Gastrocnemius medialis (tissue), 4 donors: Measurements from ENCODE around the gene OR2A25. TPM values are rescaled to one million over a fixed set of nuclear protein-coding genes. Genes with fewer than 3 reads are reported as not detected.
A peak's percentile ranks its signal among the peaks of the same experiment; 100 is the strongest.

Experiments used
- ATAC-seq, 2 donors: fragments of 150-250 bp; one replicate each; pipeline ENCODE4 v1.9.1; 2016
- DNase-seq, 2 donors: peaks; one replicate each; pipeline ENCODE4 v3.0.0-alpha.2; 2019
- H3K27ac ChIP-seq, 4 donors: fragments of 200-600 bp; sonication (generic); 1 replicate in 1 of 4; 2 replicates in 3 of 4; pipeline ENCODE4 v1.5.1; 2016 to 2018; ENCODE audit warnings: mild to moderate bottlenecking in 2 of 4, moderate library complexity in 1 of 4
- H3K27me3 ChIP-seq, 3 donors: fragments of 200-600 bp; sonication (generic) in 2 of 3; 1 replicate in 1 of 3; 2 replicates in 2 of 3; pipeline versions ENCODE4 v1.5.1 to v1.6.0; 2016 to 2019; ENCODE audit warnings: mild to moderate bottlenecking in 1 of 3, moderate library complexity in 1 of 3
- H3K36me3 ChIP-seq, 2 donors: fragments of 200-600 bp; sonication (generic) in 1 of 2; one replicate each; pipeline ENCODE4 v1.5.1; 2017 to 2018
- H3K4me1 ChIP-seq, 2 donors: fragments of 200-600 bp; sonication (generic) in 1 of 2; one replicate each; pipeline ENCODE4 v1.5.1; 2016 to 2017; ENCODE audit warnings: mild to moderate bottlenecking in 2 of 2
- H3K4me3 ChIP-seq, 4 donors: fragments of 200-600 bp; sonication (generic) in 3 of 4; 1 replicate in 1 of 4; 2 replicates in 3 of 4; pipeline ENCODE4 v1.5.1; 2016 to 2019; ENCODE audit warnings: mild to moderate bottlenecking in 2 of 4
- H3K9me3 ChIP-seq, 3 donors: fragments of 200-600 bp; sonication (generic) in 2 of 3; 1 replicate in 1 of 3; 2 replicates in 2 of 3; pipeline ENCODE4 v1.5.1; 2016 to 2019
- POLR2A ChIP-seq, 2 donors: fragments of 450-650 bp; IDR thresholded peaks; one replicate each; pipeline ENCODE4 v1.6.1; 2017; ENCODE audit warnings: antibody characterized with exemption in 2 of 2, mild to moderate bottlenecking in 2 of 2, moderate library complexity in 2 of 2
- in situ Hi-C, 4 donors: fragments of 200-750 bp; cut with MboI; loops; one replicate each; pipeline versions ENCODE4 v1.15.0 to v1.8.0; 2017; ENCODE audit warnings: low sequenced_read_pairs in 4 of 4
- intact Hi-C: fragments of 100-400 bp; cut with DNase I; formaldehyde crosslinking; loops from one replicate; pipeline ENCODE4 v1.15.1; 2023; ENCODE audit warnings: low total_unique reads
- total RNA-seq, 4 donors: library from RNA; depleted of rRNA; stranded (reverse); fragments of >200 nt; gene quantifications; one replicate each; pipeline versions ENCODE4 v1.1.0 to v1.2.3, GENCODE V29; 2016
- TF ChIP-seq, protein P1 (sequence below), 5 experiments: fragments of 450-650 bp in 3 of 5; fragments of 200-600 bp in 2 of 5; sonication (generic) in 2 of 5; IDR thresholded peaks in 4 of 5; conservative IDR thresholded peaks in 1 of 5; 1 replicate in 4 of 5; 2 replicates in 1 of 5; pipeline ENCODE4 v1.5.1; 2016 to 2019; ENCODE audit warnings: antibody characterized with exemption in 5 of 5, mild to moderate bottlenecking in 3 of 5, moderate library complexity in 3 of 5

OR2A25 gene
- total RNA-seq, 4 donors from 2014 or later = not detected

DNA sequence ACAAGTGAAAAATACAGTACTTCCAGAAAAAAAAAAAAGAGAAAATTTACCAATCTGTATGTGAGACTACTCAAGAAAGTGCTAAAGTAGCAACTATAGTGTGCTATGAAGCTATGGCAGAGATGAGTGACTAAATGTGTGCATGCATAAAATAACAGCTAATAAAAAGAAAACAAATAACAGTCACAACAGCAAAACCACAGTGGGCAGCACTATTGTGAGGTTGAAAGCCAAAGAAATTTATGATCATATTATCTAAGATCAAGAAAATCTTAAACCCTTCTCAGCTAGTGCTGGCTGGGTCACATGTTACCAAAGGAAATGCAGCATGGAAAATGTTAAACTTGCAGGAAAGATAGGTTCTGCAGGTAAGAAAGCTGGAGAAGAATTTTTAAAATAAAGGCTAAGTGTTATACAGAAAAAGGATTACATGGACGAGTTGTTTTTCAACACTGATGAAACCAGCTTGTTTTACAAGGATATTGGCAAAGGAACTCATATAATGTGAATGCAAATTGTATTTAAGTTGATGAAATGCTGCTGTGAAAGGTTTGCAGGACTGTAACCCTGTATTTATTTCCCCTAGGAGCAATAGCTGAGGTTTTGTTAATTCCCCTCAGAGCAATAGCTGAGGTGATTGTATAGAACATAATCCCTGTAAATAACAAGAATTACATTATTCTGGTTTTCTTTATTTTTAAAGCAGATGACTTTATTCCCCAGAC lies 36.5 kb upstream of the OR2A25 start:
- in situ Hi-C loops = no loop called here
- Histone ChIP-seq H3K27ac (no peak overlapping the region), H3K4me1 (no peaks in the 10 kb centered on the region), H3K36me3 (no peaks in the 10 kb centered on the region), H3K27me3 (no peaks in the 10 kb centered on the region), H3K9me3 (no peaks in the 10 kb centered on the region), H3K4me3 (no peak overlapping the region)
- ATAC-seq = no peak
- TF ChIP-seq POLR2A (IDR thresholded peaks at IDR 0.05) = no peak
- TF ChIP-seq, protein P1, sequence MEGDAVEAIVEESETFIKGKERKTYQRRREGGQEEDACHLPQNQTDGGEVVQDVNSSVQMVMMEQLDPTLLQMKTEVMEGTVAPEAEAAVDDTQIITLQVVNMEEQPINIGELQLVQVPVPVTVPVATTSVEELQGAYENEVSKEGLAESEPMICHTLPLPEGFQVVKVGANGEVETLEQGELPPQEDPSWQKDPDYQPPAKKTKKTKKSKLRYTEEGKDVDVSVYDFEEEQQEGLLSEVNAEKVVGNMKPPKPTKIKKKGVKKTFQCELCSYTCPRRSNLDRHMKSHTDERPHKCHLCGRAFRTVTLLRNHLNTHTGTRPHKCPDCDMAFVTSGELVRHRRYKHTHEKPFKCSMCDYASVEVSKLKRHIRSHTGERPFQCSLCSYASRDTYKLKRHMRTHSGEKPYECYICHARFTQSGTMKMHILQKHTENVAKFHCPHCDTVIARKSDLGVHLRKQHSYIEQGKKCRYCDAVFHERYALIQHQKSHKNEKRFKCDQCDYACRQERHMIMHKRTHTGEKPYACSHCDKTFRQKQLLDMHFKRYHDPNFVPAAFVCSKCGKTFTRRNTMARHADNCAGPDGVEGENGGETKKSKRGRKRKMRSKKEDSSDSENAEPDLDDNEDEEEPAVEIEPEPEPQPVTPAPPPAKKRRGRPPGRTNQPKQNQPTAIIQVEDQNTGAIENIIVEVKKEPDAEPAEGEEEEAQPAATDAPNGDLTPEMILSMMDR (IDR thresholded peaks at IDR 0.05 in 4 of 5, conservative IDR thresholded peaks at IDR 0.05 in 1 of 5) = no peak
- intact Hi-C loops = no loop called here
- no peak for DNase-seq

DNA sequence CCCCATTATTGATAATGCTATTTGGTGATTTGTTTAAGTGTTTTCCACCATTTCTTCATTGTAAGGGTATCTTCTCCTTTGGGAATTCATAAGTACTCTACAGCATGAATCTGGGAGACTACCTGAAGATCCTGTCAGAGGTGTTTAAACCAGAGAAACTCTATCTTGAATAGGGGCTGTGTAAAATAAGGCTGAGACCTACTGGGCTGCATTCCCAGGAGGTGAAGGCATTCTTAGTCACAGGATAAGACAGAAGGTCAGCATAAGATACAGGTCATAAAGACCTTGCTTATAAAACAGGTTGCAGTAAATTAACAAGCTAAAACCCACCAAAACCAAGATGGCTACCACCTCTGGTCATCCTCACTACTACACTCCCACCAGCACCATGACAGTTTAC lies 34.2 kb upstream of the OR2A25 start:
- TF ChIP-seq POLR2A (IDR thresholded peaks at IDR 0.05) = no peak
- TF ChIP-seq, protein P1 (IDR thresholded peaks at IDR 0.05 in 4 of 5, conservative IDR thresholded peaks at IDR 0.05 in 1 of 5) = no peak
- ATAC-seq = no peak
- in situ Hi-C loops (no loop called here), intact Hi-C loops (no loop called here)
- H3K4me3 ChIP-seq = no peak overlapping the region
- no peaks in the 10 kb centered on the region for H3K9me3 ChIP-seq
- no peaks in the 10 kb centered on the region for H3K36me3 ChIP-seq
- H3K27me3 ChIP-seq = no peaks in the 10 kb centered on the region
- DNase-seq = no peak
- no peak overlapping the region for H3K27ac ChIP-seq
- H3K4me1 ChIP-seq = no peaks in the 10 kb centered on the region

DNA sequence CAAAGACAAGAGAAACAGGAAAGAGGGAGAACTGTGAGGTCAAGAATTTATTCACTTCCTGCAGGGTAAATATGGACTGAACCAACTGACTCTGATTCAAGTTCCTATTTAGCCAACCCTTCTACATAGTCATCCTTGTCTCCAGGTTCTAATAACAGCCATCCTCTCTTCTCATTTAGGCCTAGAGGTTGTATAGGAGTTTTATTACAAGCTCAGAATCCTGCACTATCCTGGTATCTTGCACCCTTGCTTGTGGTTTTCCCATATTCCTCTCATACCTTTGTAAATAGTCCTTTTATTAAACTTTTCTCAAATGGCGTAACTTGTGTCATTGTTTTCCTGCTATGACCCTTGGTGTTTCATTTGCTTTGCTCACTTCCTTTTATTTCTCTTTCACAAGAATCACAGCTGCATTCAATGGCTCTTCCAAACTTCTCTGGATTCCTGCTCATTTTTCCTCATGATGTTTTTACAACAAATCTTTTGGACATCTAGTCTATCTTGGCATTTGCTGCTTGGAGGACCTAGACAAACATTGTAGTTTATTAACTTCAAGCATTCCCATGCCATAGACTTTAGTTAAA lies 33.2 kb upstream of the OR2A25 start:
- peak overlapping the region in 1 of 4 donors; percentile 26 for H3K27ac ChIP-seq
- in situ Hi-C loops (no loop called here), intact Hi-C loops (no loop called here)
- no peak for ATAC-seq
- H3K36me3 ChIP-seq = no peaks in the 10 kb centered on the region
- TF ChIP-seq, protein P1 (IDR thresholded peaks at IDR 0.05 in 4 of 5, conservative IDR thresholded peaks at IDR 0.05 in 1 of 5) = no peak
- no peak for TF ChIP-seq POLR2A (IDR thresholded peaks at IDR 0.05)
- H3K4me1 ChIP-seq = no peaks in the 10 kb centered on the region
- H3K27me3 ChIP-seq = no peaks in the 10 kb centered on the region
- H3K9me3 ChIP-seq = no peaks in the 10 kb centered on the region
- no peak overlapping the region for H3K4me3 ChIP-seq
- no peak for DNase-seq

DNA sequence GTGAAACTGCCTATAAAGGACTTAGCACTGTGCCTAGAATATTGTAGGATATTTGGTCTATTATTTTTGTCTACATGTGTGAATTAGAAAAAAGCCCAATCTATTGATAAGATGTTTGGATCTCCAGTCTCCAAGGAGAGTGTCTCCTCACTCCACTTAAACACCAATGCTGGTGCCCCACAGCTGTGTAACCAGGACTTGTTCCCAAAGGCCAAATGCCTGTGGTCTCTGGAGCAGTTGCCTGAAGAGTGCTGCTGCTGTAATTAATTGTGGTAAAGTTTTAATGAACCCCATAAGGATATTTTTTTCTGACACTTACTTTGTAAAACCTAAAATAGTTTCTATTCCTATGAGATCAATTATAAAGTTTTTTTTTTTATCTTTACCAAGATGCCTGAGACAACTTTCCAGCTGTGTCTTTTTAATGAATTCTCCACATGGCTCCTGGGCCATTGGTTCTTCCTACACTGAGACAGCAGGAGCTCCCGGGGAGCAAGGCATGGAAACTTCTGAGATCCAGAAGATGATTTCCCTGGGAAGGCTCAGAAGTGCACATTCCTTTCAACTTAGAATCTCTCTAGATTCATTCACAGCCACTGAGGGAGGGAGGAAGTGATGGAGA lies 32.1 kb upstream of the OR2A25 start:
- intact Hi-C loops = no loop called here
- in situ Hi-C loops = no loop called here
- no peak for ATAC-seq
- Histone ChIP-seq H3K27me3 (no peaks in the 10 kb centered on the region), H3K27ac (no peak overlapping the region), H3K4me3 (no peak overlapping the region), H3K4me1 (no peaks in the 10 kb centered on the region), H3K9me3 (no peaks in the 10 kb centered on the region), H3K36me3 (no peaks in the 10 kb centered on the region)
- TF ChIP-seq POLR2A (IDR thresholded peaks at IDR 0.05) = no peak
- no peak for DNase-seq

DNA sequence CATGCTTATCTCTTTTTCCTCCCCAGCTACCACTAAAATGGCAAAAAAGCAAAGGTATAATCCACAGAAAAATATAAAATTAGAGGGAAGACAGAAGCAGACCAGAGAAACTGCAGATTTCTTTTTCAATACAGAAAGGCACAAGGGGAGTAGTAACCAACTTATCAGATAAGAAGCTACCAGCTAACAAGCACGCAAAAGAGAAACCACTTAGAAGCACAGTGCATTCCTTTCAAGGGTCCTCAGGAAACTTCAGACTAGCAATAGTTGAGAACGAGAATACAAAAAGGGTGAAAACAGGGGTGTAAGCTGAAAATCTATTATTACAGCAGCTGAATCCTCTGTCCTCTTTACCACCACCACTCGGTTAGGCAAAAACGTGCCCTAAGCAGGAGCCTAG lies 30.7 kb upstream of the OR2A25 start:
- intact Hi-C loops (no loop called here), in situ Hi-C loops (no loop called here)
- TF ChIP-seq, protein P1 (IDR thresholded peaks at IDR 0.05 in 4 of 5, conservative IDR thresholded peaks at IDR 0.05 in 1 of 5) = no peak
- no peak for TF ChIP-seq POLR2A (IDR thresholded peaks at IDR 0.05)
- Histone ChIP-seq H3K9me3 (no peaks in the 10 kb centered on the region), H3K4me1 (no peaks in the 10 kb centered on the region), H3K27me3 (no peaks in the 10 kb centered on the region), H3K27ac (no peak overlapping the region), H3K4me3 (no peak overlapping the region), H3K36me3 (no peaks in the 10 kb centered on the region)
- no peak for DNase-seq
- no peak for ATAC-seq
